Trophoblast cell (in vitro differentiated cells and primary cell): ENCODE measurements around the gene RCC2.
"Not testable (repeated sequence)": the region's sequence is repeated elsewhere in the genome, so short reads cannot be mapped to it uniquely, and the experiment has no call there.

Experiments
- DNase-seq, 2 donors: peaks; one replicate each; pipeline ENCODE4 v3.0.0-alpha.2; 2016
- H2AFZ ChIP-seq: 2 replicates; pipeline ENCODE4 v1.6.1; 2013; ENCODE audit warnings: low read length, moderate library complexity, mild to moderate bottlenecking; ENCODE audit not compliant: insufficient read depth, poor library complexity
- H2AK5ac ChIP-seq: 2 replicates; pipeline ENCODE4 v1.6.1; 2013; ENCODE audit warnings: mild to moderate bottlenecking, low read length
- H2BK120ac ChIP-seq: 2 replicates; pipeline ENCODE4 v1.6.1; 2013; ENCODE audit warnings: low read length, mild to moderate bottlenecking, moderate library complexity; ENCODE audit not compliant: insufficient read depth, poor library complexity
- H2BK12ac ChIP-seq: 2 replicates; pipeline ENCODE4 v1.6.1; 2013; ENCODE audit warnings: mild to moderate bottlenecking, low read length, moderate library complexity
- H2BK5ac ChIP-seq: 2 replicates; pipeline ENCODE4 v1.6.1; 2013; ENCODE audit warnings: low read length, low read depth, moderate library complexity, mild to moderate bottlenecking; ENCODE audit not compliant: poor library complexity
- H3K14ac ChIP-seq: 2 replicates; pipeline ENCODE4 v1.6.1; 2013; ENCODE audit warnings: mild to moderate bottlenecking, low read length
- H3K18ac ChIP-seq: 2 replicates; pipeline ENCODE4 v1.6.1; 2013; ENCODE audit warnings: mild to moderate bottlenecking, low read length
- H3K23ac ChIP-seq: 2 replicates; pipeline ENCODE4 v1.6.1; 2013; ENCODE audit warnings: low read length
- H3K27ac ChIP-seq: 2 replicates; pipeline ENCODE4 v1.5.1; 2013; ENCODE audit warnings: low read depth, mild to moderate bottlenecking, inconsistent platforms, low read length, moderate library complexity
- H3K27me3 ChIP-seq: 2 replicates; pipeline ENCODE4 v1.6.1; 2013; ENCODE audit warnings: inconsistent platforms, mild to moderate bottlenecking, low read length, moderate library complexity; ENCODE audit not compliant: insufficient read depth
- H3K36me3 ChIP-seq, 2 experiments: 1 replicate in 1 of 2; 2 replicates in 1 of 2; pipeline ENCODE4 v1.6.1; 2013; ENCODE audit warnings: low read length in 2 of 2, mild to moderate bottlenecking in 2 of 2, moderate library complexity in 1 of 2; ENCODE audit not compliant: insufficient read depth in 2 of 2, control insufficient read depth in 1 of 2
- H3K4ac ChIP-seq: 2 replicates; pipeline ENCODE4 v1.6.1; 2013; ENCODE audit warnings: low read depth, mild to moderate bottlenecking, low read length, moderate library complexity
- H3K4me1 ChIP-seq, 2 experiments: 1 replicate in 1 of 2; 2 replicates in 1 of 2; pipeline ENCODE4 v1.6.1; 2013; ENCODE audit warnings: low read length in 2 of 2, mild to moderate bottlenecking in 2 of 2, moderate library complexity in 1 of 2; ENCODE audit not compliant: insufficient read depth in 2 of 2, control insufficient read depth in 1 of 2
- H3K4me2 ChIP-seq: 2 replicates; pipeline ENCODE4 v1.6.1; 2013; ENCODE audit warnings: inconsistent platforms, mild to moderate bottlenecking, low read length, moderate library complexity
- H3K4me3 ChIP-seq: 2 replicates; pipeline ENCODE4 v1.5.1; 2013; ENCODE audit warnings: mild to moderate bottlenecking, low read depth, low read length, inconsistent platforms
- H3K79me1 ChIP-seq: one replicate; pipeline ENCODE4 v1.6.1; 2013; ENCODE audit warnings: low read length
- H3K79me2 ChIP-seq: 2 replicates; pipeline ENCODE4 v1.6.1; 2013; ENCODE audit warnings: low read length, mild to moderate bottlenecking; ENCODE audit not compliant: control insufficient read depth, insufficient read depth, poor library complexity
- H3K9ac ChIP-seq: 2 replicates; pipeline ENCODE4 v1.6.1; 2013; ENCODE audit warnings: mild to moderate bottlenecking, low read length
- H3K9me3 ChIP-seq: 2 replicates; pipeline ENCODE4 v1.6.1; 2013; ENCODE audit warnings: low read depth, mild to moderate bottlenecking, control low read depth, inconsistent platforms, low read length; ENCODE audit not compliant: insufficient read depth
- H4K12ac ChIP-seq: 2 replicates; pipeline ENCODE4 v1.6.1; 2013; ENCODE audit warnings: low read depth, mild to moderate bottlenecking, low read length, moderate library complexity
- H4K8ac ChIP-seq: 2 replicates; pipeline ENCODE4 v1.6.1; 2013; ENCODE audit warnings: low read depth, mild to moderate bottlenecking, low read length, moderate library complexity
- H4K91ac ChIP-seq: one replicate; pipeline ENCODE4 v1.6.1; 2013; ENCODE audit warnings: low read depth, mild to moderate bottlenecking, low read length, moderate library complexity
- WGBS: extraction: QIAGEN DNeasy Blood & Tissue Kit; methylation state at CpG from one replicate; pipeline ENCODE4 v1.1.7; 2013; ENCODE audit warnings: missing lambda C conversion rate; ENCODE audit not compliant: insufficient read length, insufficient coverage; ENCODE audit errors: extremely low coverage; 5-methylcytosine and 5-hydroxymethylcytosine counted together

The RCC2 gene

GRCh38 chr1:17480846-17481245, 41.4 kb upstream of the RCC2 start:
- no CpG with 5 or more reads among the region's 7 CpGs for WGBS
- Histone ChIP-seq H3K27me3 (no peaks in the 10 kb centered on the region), H4K8ac (no peak overlapping the region), H2BK120ac (no peak overlapping the region), H3K18ac (no peak overlapping the region), H2AFZ (no peak overlapping the region), H3K23ac (no peak overlapping the region), H3K9me3 (no peaks in the 10 kb centered on the region), H2AK5ac (no peak overlapping the region), H3K27ac (no peak overlapping the region), H2BK12ac (no peak overlapping the region), H4K91ac (no peak overlapping the region), H3K9ac (no peak overlapping the region), H3K4me3 (no peak overlapping the region), H4K12ac (no peak overlapping the region), H3K4me1 (peaks cover 5% of the 10 kb centered on the region in 2 experiments), H3K79me2 (no peaks in the 10 kb centered on the region), H3K14ac (no peak overlapping the region), H2BK5ac (no peak overlapping the region), H3K36me3 (no peaks in the 10 kb centered on the region), H3K4me2 (no peak overlapping the region), H3K4ac (no peak overlapping the region), H3K79me1 (peaks cover 3% of the 10 kb centered on the region)
- DNase-seq = peak; percentile 86 to 93

- H3K4me2 ChIP-seq = no peak overlapping the region
- WGBS = no CpG with 5 or more reads among the region's 3 CpGs
- no peak overlapping the region for H4K8ac ChIP-seq
- peak overlapping the region; percentile 7 for H3K27ac ChIP-seq
- H3K23ac ChIP-seq = no peak overlapping the region
- H2AFZ ChIP-seq = no peak overlapping the region
- H2BK12ac ChIP-seq = no peak overlapping the region
- H3K14ac ChIP-seq = no peak overlapping the region
- no peaks in the 10 kb centered on the region for H3K27me3 ChIP-seq
- DNase-seq = peak; percentile 98
- no peaks in the 10 kb centered on the region for H3K36me3 ChIP-seq
- no peak overlapping the region for H2AK5ac ChIP-seq
- H3K79me1 ChIP-seq = peaks cover 3% of the 10 kb centered on the region
- H3K4me3 ChIP-seq = no peak overlapping the region
- no peak overlapping the region for H3K18ac ChIP-seq
- H3K4ac ChIP-seq = no peak overlapping the region
- H4K12ac ChIP-seq = no peak overlapping the region
- no peak overlapping the region for H2BK120ac ChIP-seq
- H4K91ac ChIP-seq = no peak overlapping the region
- no peak overlapping the region for H2BK5ac ChIP-seq
- H3K9ac ChIP-seq = no peak overlapping the region
- H3K9me3 ChIP-seq = no peaks in the 10 kb centered on the region
- H3K4me1 ChIP-seq = peaks cover 6% of the 10 kb centered on the region in 2 experiments
- H3K79me2 ChIP-seq = no peaks in the 10 kb centered on the region
These were observed 36.3 kb upstream of the RCC2 start for GRCh38 chr1:17475752-17476151.

- not testable (repeated sequence) for H3K36me3 ChIP-seq, H3K79me1 ChIP-seq, H3K18ac ChIP-seq, H3K9me3 ChIP-seq, H3K79me2 ChIP-seq, H3K4me2 ChIP-seq, H4K91ac ChIP-seq, H2BK120ac ChIP-seq, H3K27ac ChIP-seq, H3K4me3 ChIP-seq, H3K4ac ChIP-seq, H3K27me3 ChIP-seq, H2BK12ac ChIP-seq, H4K8ac ChIP-seq, H4K12ac ChIP-seq, H3K9ac ChIP-seq, H3K23ac ChIP-seq, H2AFZ ChIP-seq, H3K4me1 ChIP-seq, H2AK5ac ChIP-seq, H2BK5ac ChIP-seq, H3K14ac ChIP-seq
- whole genome bisulfite sequencing = no CpG with 5 or more reads among the region's 20 CpGs
- DNase-seq = peak in 1 of 2 donors; percentile 69
These were observed 35.5 kb upstream of the RCC2 start for GRCh38 chr1:17474836-17475555.

- no peak overlapping the region for H3K9ac ChIP-seq
- H3K23ac ChIP-seq = no peak overlapping the region
- no peak overlapping the region for H3K4me3 ChIP-seq
- no peak overlapping the region for H4K8ac ChIP-seq
- no peaks in the 10 kb centered on the region for H3K36me3 ChIP-seq
- H2BK12ac ChIP-seq = no peak overlapping the region
- peaks cover 3% of the 10 kb centered on the region for H3K79me1 ChIP-seq
- H3K14ac ChIP-seq = no peak overlapping the region
- H3K4ac ChIP-seq = no peak overlapping the region
- no peak overlapping the region for H4K91ac ChIP-seq
- no peaks in the 10 kb centered on the region for H3K79me2 ChIP-seq
- H2BK120ac ChIP-seq = no peak overlapping the region
- H2AK5ac ChIP-seq = no peak overlapping the region
- no peaks in the 10 kb centered on the region for H3K27me3 ChIP-seq
- H3K4me1 ChIP-seq = peaks cover 6% of the 10 kb centered on the region in 2 experiments
- H3K9me3 ChIP-seq = no peaks in the 10 kb centered on the region
- H2BK5ac ChIP-seq = no peak overlapping the region
- no peak overlapping the region for H3K4me2 ChIP-seq
- H3K18ac ChIP-seq = no peak overlapping the region
- H2AFZ ChIP-seq = no peak overlapping the region
- no CpG with 5 or more reads among the region's 5 CpGs for WGBS
- peak in 1 of 2 donors; percentile 12 for DNase-seq
- no peak overlapping the region for H4K12ac ChIP-seq
- no peak overlapping the region for H3K27ac ChIP-seq
These were observed 33.3 kb upstream of the RCC2 start for GRCh38 chr1:17472814-17473213.
